Loucy (cell line): Measurements from ENCODE around the gene TDRD12.

Experiments used
- H2AFZ ChIP-seq: fragments of 200-600 bp; sonication (generic); 2 replicates; pipeline ENCODE4 v1.6.0; 2016; ENCODE audit warnings: antibody characterized with exemption, mild to moderate bottlenecking, low read length, moderate library complexity
- H3F3A ChIP-seq: fragments of 200-600 bp; 2 replicates; pipeline ENCODE4 v1.6.0; 2016; ENCODE audit warnings: antibody characterized with exemption, low read depth, mild to moderate bottlenecking
- H3K27me3 ChIP-seq: fragments of 200-600 bp; sonication (generic); 2 replicates; pipeline ENCODE4 v1.6.1; 2014; ENCODE audit warnings: low read length, mild to moderate bottlenecking; ENCODE audit not compliant: insufficient read depth, poor library complexity, severe bottlenecking
- H3K36me3 ChIP-seq: fragments of 200-600 bp; sonication (generic); 2 replicates; pipeline ENCODE4 v1.6.1; 2016; ENCODE audit warnings: low read length; ENCODE audit not compliant: insufficient read depth
- H3K4me1 ChIP-seq: fragments of 200-600 bp; sonication (generic); 2 replicates; pipeline ENCODE4 v1.5.1; 2014; ENCODE audit warnings: low read length, mild to moderate bottlenecking; ENCODE audit not compliant: insufficient read depth, poor library complexity, severe bottlenecking
- H3K4me2 ChIP-seq: fragments of 200-600 bp; sonication (generic); 2 replicates; pipeline ENCODE4 v1.6.0; 2014; ENCODE audit warnings: antibody characterized with exemption, low read length, low read depth, mild to moderate bottlenecking; ENCODE audit not compliant: poor library complexity, severe bottlenecking
- H3K4me3 ChIP-seq: fragments of 200-600 bp; sonication (generic); 2 replicates; pipeline ENCODE4 v1.5.1; 2014; ENCODE audit warnings: low read length, mild to moderate bottlenecking, mixed read lengths; ENCODE audit not compliant: poor library complexity, severe bottlenecking
- H3K79me2 ChIP-seq: fragments of 200-600 bp; sonication (generic); 2 replicates; pipeline ENCODE4 v1.6.1; 2014; ENCODE audit warnings: low read length; ENCODE audit not compliant: insufficient read depth
- H3K9ac ChIP-seq: fragments of 200-600 bp; sonication (generic); 2 replicates; pipeline ENCODE4 v1.6.0; 2014; ENCODE audit warnings: mild to moderate bottlenecking, low read depth, low read length, moderate library complexity; ENCODE audit not compliant: poor library complexity, severe bottlenecking
- H3K9me2 ChIP-seq: fragments of 200-600 bp; sonication (generic); replicated peaks from 2 replicates; pipeline ENCODE4 v1.6.1; 2016; ENCODE audit warnings: low read depth, low read length, mixed read lengths
- H3K9me3 ChIP-seq: fragments of 200-600 bp; sonication (generic); 2 replicates; pipeline ENCODE4 v1.6.1; 2014; ENCODE audit warnings: mild to moderate bottlenecking, antibody characterized with exemption, low read length, low read depth; ENCODE audit not compliant: insufficient read depth
- H4K20me1 ChIP-seq: fragments of 200-600 bp; sonication (generic); 2 replicates; pipeline ENCODE4 v1.6.0; 2014; ENCODE audit warnings: antibody characterized with exemption, low read length, mild to moderate bottlenecking; ENCODE audit not compliant: insufficient read depth, poor library complexity, severe bottlenecking
- CTCF ChIP-seq: fragments of 200-600 bp; sonication (generic); conservative IDR thresholded peaks from 2 replicates; pipeline ENCODE4 v1.5.1; 2014; ENCODE audit warnings: mild to moderate bottlenecking, antibody characterized with exemption, low read length
- EZH2phosphoT487 ChIP-seq: fragments of 200-600 bp; IDR thresholded peaks from 2 replicates; pipeline ENCODE4 v1.6.1; 2018; ENCODE audit warnings: antibody characterized with exemption, mild to moderate bottlenecking, moderate library complexity, borderline replicate concordance

Gene TDRD12

GRCh38 chr19:32771596-32771995 is 52.0 kb downstream of the TDRD12 start:
- no peaks in the 10 kb centered on the region for H3F3A ChIP-seq
- no peak for TF ChIP-seq EZH2phosphoT487
- TF ChIP-seq CTCF = no peak
- no peaks in the 10 kb centered on the region for H3K4me1 ChIP-seq
- no peak overlapping the region for H2AFZ ChIP-seq
- H3K27me3 ChIP-seq = no peaks in the 10 kb centered on the region
- no peak overlapping the region for H3K4me2 ChIP-seq
- H3K36me3 ChIP-seq = no peaks in the 10 kb centered on the region
- H4K20me1 ChIP-seq = no peaks in the 10 kb centered on the region
- no peak overlapping the region for H3K4me3 ChIP-seq
- no peaks in the 10 kb centered on the region for H3K79me2 ChIP-seq
- H3K9me3 ChIP-seq = no peaks in the 10 kb centered on the region
- no peak overlapping the region for H3K9ac ChIP-seq
- no peaks in the 10 kb centered on the region for H3K9me2 ChIP-seq

GRCh38 chr19:32773126-32773525 is 53.6 kb downstream of the TDRD12 start:
- Histone ChIP-seq H3F3A (no peaks in the 10 kb centered on the region), H3K9me2 (no peaks in the 10 kb centered on the region), H3K4me1 (no peaks in the 10 kb centered on the region), H3K79me2 (no peaks in the 10 kb centered on the region), H3K4me2 (no peak overlapping the region), H4K20me1 (no peaks in the 10 kb centered on the region), H3K4me3 (no peak overlapping the region), H3K9ac (no peak overlapping the region), H3K27me3 (no peaks in the 10 kb centered on the region), H2AFZ (no peak overlapping the region), H3K9me3 (no peaks in the 10 kb centered on the region), H3K36me3 (no peaks in the 10 kb centered on the region)
- TF ChIP-seq EZH2phosphoT487 = no peak
- TF ChIP-seq CTCF = no peak

- no peaks in the 10 kb centered on the region for H3K9me2 ChIP-seq
- no peak overlapping the region for H2AFZ ChIP-seq
- H3F3A ChIP-seq = no peaks in the 10 kb centered on the region
- no peak overlapping the region for H3K4me2 ChIP-seq
- no peaks in the 10 kb centered on the region for H3K27me3 ChIP-seq
- no peaks in the 10 kb centered on the region for H3K36me3 ChIP-seq
- H3K4me3 ChIP-seq = no peak overlapping the region
- no peak for TF ChIP-seq EZH2phosphoT487
- no peak for TF ChIP-seq CTCF
- no peaks in the 10 kb centered on the region for H4K20me1 ChIP-seq
- H3K9ac ChIP-seq = no peak overlapping the region
- no peaks in the 10 kb centered on the region for H3K9me3 ChIP-seq
- no peaks in the 10 kb centered on the region for H3K4me1 ChIP-seq
- no peaks in the 10 kb centered on the region for H3K79me2 ChIP-seq
Measured at GRCh38 chr19:32779082-32779481, 59.5 kb downstream of the TDRD12 start.
